DMS114 treated with DMSO at 0.1 percent for 48 hours (cell line): ENCODE measurements around the gene MRGPRD.

Experiments
- DNase-seq: peaks from one replicate; lab custom pipeline; 2025; ENCODE audit not compliant: unreplicated experiment; lab: John Stamatoyannopoulos, UW

The MRGPRD gene

GRCh38 chr11:68950270-68950669 lies 30.5 kb downstream of the MRGPRD start:
- DNase-seq, result peak; percentile 93

- DNase-seq, result peak; percentile 66
These were observed 31.9 kb downstream of the MRGPRD start for GRCh38 chr11:68948935-68949334.

GRCh38 chr11:68948496-68948895 lies 32.3 kb downstream of the MRGPRD start:
- no peak for DNase-seq

GRCh38 chr11:68947151-68947550 lies 33.6 kb downstream of the MRGPRD start:
- no peak for DNase-seq

GRCh38 chr11:68946416-68947090 lies 34.2 kb downstream of the MRGPRD start:
- no peak for DNase-seq

GRCh38 chr11:68942751-68943271 lies 38.0 kb downstream of the MRGPRD start:
- no peak for DNase-seq

GRCh38 chr11:68942095-68942620 lies 38.6 kb downstream of the MRGPRD start:
- DNase-seq, result no peak

GRCh38 chr11:68941324-68942094 lies 39.3 kb downstream of the MRGPRD start:
- DNase-seq, result no peak

- DNase-seq, result no peak
These were observed 40.0 kb downstream of the MRGPRD start for GRCh38 chr11:68940651-68941323.

- DNase-seq, result no peak
These were observed 40.9 kb downstream of the MRGPRD start for GRCh38 chr11:68939583-68940555.

GRCh38 chr11:68938816-68939582 lies 41.8 kb downstream of the MRGPRD start:
- DNase-seq, result no peak

- no peak for DNase-seq
These were observed 42.7 kb downstream of the MRGPRD start for GRCh38 chr11:68938088-68938487.

- no peak for DNase-seq
These were observed 43.8 kb downstream of the MRGPRD start for GRCh38 chr11:68936676-68937620.

- no peak for DNase-seq
These were observed 44.5 kb downstream of the MRGPRD start for GRCh38 chr11:68936358-68936636.

- DNase-seq, result no peak
These were observed 45.0 kb downstream of the MRGPRD start for GRCh38 chr11:68935516-68936357.

- no peak for DNase-seq
These were observed 45.7 kb downstream of the MRGPRD start for GRCh38 chr11:68935066-68935465.

- no peak for DNase-seq
These were observed 46.1 kb downstream of the MRGPRD start for GRCh38 chr11:68934666-68935065.

- DNase-seq, result no peak
These were observed 46.5 kb downstream of the MRGPRD start for GRCh38 chr11:68934321-68934645.
